ENCODE measurements around the gene CCDC146. TPM values are rescaled to one million over a fixed set of nuclear protein-coding genes. Genes with fewer than 3 reads are reported as not detected.

CCDC146 gene
- total RNA-seq, 2 donors from 2014 or later: 11.8 to 12.1 TPM

GRCh38 chr7:77313876-77314480, 191.6 kb downstream of the CCDC146 start:
- Histone ChIP-seq H3K27me3 (replicated peaks; ENCODE audit: insufficient read depth) (no peaks in the 10 kb centered on the region), H3K4me3 (no peak overlapping the region), H3K36me3 (no peaks in the 10 kb centered on the region), H3K27ac (peak overlapping the region; percentile 25 to 68), H3K4me1 (ENCODE audit: control insufficient read depth in 1 of 2, low read depth in 2 of 2) (peaks cover 19 to 69% of the 10 kb centered on the region in 2 donors), H3K9me3 (no peaks in the 10 kb centered on the region)
- DNase-seq (ENCODE audit: low spot score) (no peak), ATAC-seq (ENCODE audit: insufficient number of reproducible peaks, low FRiP score, low read depth) (no peak)
- no peak for TF ChIP-seq CTCF (IDR thresholded peaks at IDR 0.05)

- no peak for TF ChIP-seq CTCF (IDR thresholded peaks at IDR 0.05)
- no peak for ATAC-seq (ENCODE audit: insufficient number of reproducible peaks, low FRiP score, low read depth)
- Histone ChIP-seq H3K27ac (peak overlapping the region; percentile 25 to 68), H3K4me1 (ENCODE audit: control insufficient read depth in 1 of 2, low read depth in 2 of 2) (peaks cover 19 to 57% of the 10 kb centered on the region in 2 donors), H3K27me3 (replicated peaks; ENCODE audit: insufficient read depth) (no peaks in the 10 kb centered on the region), H3K9me3 (no peaks in the 10 kb centered on the region), H3K4me3 (no peak overlapping the region), H3K36me3 (no peaks in the 10 kb centered on the region)
- no peak for DNase-seq (ENCODE audit: low spot score)
These were observed 192.8 kb downstream of the CCDC146 start for GRCh38 chr7:77315182-77315591.

- DNase-seq (ENCODE audit: low spot score) (no peak), ATAC-seq (ENCODE audit: insufficient number of reproducible peaks, low FRiP score, low read depth) (no peak)
- TF ChIP-seq CTCF (IDR thresholded peaks at IDR 0.05): no peak
- no peaks in the 10 kb centered on the region for H3K27me3 ChIP-seq (replicated peaks; ENCODE audit: insufficient read depth)
- no peak overlapping the region for H3K4me3 ChIP-seq
- peaks cover 14 to 51% of the 10 kb centered on the region in 2 donors for H3K4me1 ChIP-seq (ENCODE audit: control insufficient read depth in 1 of 2, low read depth in 2 of 2)
- no peak overlapping the region for H3K27ac ChIP-seq
- no peaks in the 10 kb centered on the region for H3K9me3 ChIP-seq
- H3K36me3 ChIP-seq: no peaks in the 10 kb centered on the region
These were observed 194.0 kb downstream of the CCDC146 start for GRCh38 chr7:77316219-77316978.

- ATAC-seq (ENCODE audit: insufficient number of reproducible peaks, low FRiP score, low read depth) (no peak), DNase-seq (ENCODE audit: low spot score) (no peak)
- Histone ChIP-seq H3K36me3 (no peaks in the 10 kb centered on the region), H3K4me3 (no peak overlapping the region), H3K4me1 (ENCODE audit: control insufficient read depth in 1 of 2, low read depth in 2 of 2) (peaks cover 12 to 39% of the 10 kb centered on the region in 2 donors), H3K27ac (no peak overlapping the region), H3K9me3 (no peaks in the 10 kb centered on the region), H3K27me3 (replicated peaks; ENCODE audit: insufficient read depth) (no peaks in the 10 kb centered on the region)
- no peak for TF ChIP-seq CTCF (IDR thresholded peaks at IDR 0.05)
These were observed 195.6 kb downstream of the CCDC146 start for GRCh38 chr7:77318019-77318418.

- ATAC-seq (ENCODE audit: insufficient number of reproducible peaks, low FRiP score, low read depth): no peak
- Histone ChIP-seq H3K36me3 (no peaks in the 10 kb centered on the region), H3K27me3 (replicated peaks; ENCODE audit: insufficient read depth) (no peaks in the 10 kb centered on the region), H3K27ac (no peak overlapping the region), H3K4me3 (no peak overlapping the region), H3K4me1 (ENCODE audit: control insufficient read depth in 1 of 2, low read depth in 2 of 2) (peaks cover 5 to 18% of the 10 kb centered on the region in 2 donors), H3K9me3 (no peaks in the 10 kb centered on the region)
- no peak for DNase-seq (ENCODE audit: low spot score)
- no peak for TF ChIP-seq CTCF (IDR thresholded peaks at IDR 0.05)
These were observed 197.7 kb downstream of the CCDC146 start for GRCh38 chr7:77320137-77320536.

Measured in thoracic aorta (tissue), 2 donors.